AG04450 (cell line): ENCODE measurements around the gene RETREG3. TPM values are rescaled to one million over a fixed set of nuclear protein-coding genes. Genes with fewer than 3 reads are reported as not detected.
"Not testable (repeated sequence)": the region's sequence is repeated elsewhere in the genome, so short reads cannot be mapped to it uniquely, and the experiment has no call there.

Experiments
- CTCF ChIA-PET: fragments of 300-600, 350-600 bp; formaldehyde crosslinking; extraction: SDS; loops from one replicate; lab custom pipeline; 2022; ENCODE audit warnings: antibody characterized with exemption, inconsistent platforms; lab: Charles Lee
- POLR2A ChIA-PET: fragments of 350-600 bp; formaldehyde crosslinking; extraction: SDS; loops from one replicate; lab custom pipeline; 2021; ENCODE audit warnings: antibody characterized with exemption, inconsistent platforms; lab: Yijun Ruan, JAX
- DNase-seq: peaks from one replicate; pipeline ENCODE4 v3.0.0-alpha.2; 2011; ENCODE audit warnings: low read depth, low spot score
- H3K27ac ChIP-seq: one replicate; pipeline ENCODE4 v1.5.1; 2012; ENCODE audit warnings: low read depth, low read length, control low read depth
- H3K27me3 ChIP-seq: one replicate; pipeline ENCODE4 v1.6.0; 2012; ENCODE audit warnings: low read length; ENCODE audit not compliant: control insufficient read depth, insufficient read depth
- H3K4me3 ChIP-seq: 2 replicates; pipeline ENCODE4 v1.5.1; 2011; ENCODE audit warnings: mild to moderate bottlenecking, low read depth, low read length, control low read depth
- H3K9me3 ChIP-seq: 2 replicates; pipeline ENCODE4 v1.5.1; 2012; ENCODE audit warnings: low read length; ENCODE audit not compliant: control insufficient read depth, insufficient read depth
- polyA plus RNA-seq: library from polyadenylated mRNA; depleted of rRNA; stranded (reverse); fragments of >200 nt; gene quantifications from 2 replicates; pipeline ENCODE4 v1.2.3, GENCODE V29; 2011
- TF ChIP-seq, protein P1 (sequence below): IDR thresholded peaks from 2 replicates; pipeline ENCODE4 v1.5.1; 2011; ENCODE audit warnings: low read depth, low read length, control low read depth, inconsistent platforms

The RETREG3 gene
- polyA plus RNA-seq, 1 experiment, result 27.5 TPM

DNA sequence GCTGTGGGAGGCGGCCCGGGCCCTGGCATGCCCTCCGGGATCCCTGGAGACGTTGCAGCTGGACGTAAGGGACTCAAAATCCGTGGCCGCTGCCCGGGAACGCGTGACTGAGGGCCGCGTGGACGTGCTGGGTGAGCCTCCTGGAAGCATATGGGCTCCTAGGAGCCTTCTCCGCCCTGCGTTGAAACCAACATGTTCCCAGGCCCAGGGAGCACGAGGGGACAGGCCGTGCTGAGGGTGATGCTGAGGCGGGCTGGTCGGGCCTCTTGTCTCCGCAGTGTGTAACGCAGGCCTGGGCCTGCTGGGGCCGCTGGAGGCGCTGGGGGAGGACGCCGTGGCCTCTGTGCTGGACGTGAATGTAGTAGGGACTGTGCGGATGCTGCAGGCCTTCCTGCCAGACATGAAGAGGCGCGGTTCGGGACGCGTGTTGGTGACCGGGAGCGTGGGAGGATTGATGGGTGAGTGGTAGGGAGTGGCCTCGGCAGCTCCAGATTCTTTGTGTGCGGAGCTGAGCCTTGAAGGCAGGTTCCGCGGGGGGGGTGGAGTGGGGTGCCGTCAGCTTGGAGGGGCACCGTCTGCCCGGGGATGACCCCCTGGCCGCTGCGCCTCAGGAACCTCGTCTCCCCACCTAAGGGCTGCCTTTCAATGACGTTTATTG is 55.9 kb downstream of the RETREG3 start:
- Histone ChIP-seq H3K27ac (no peak overlapping the region), H3K9me3 (no peaks in the 10 kb centered on the region; the same call in 1 of the 2 replicates), H3K4me3 (peak overlapping the region; percentile 90), H3K27me3 (no peaks in the 10 kb centered on the region)
- CTCF ChIA-PET, result no interaction called here
- no peak for DNase-seq
- POLR2A ChIA-PET, result interaction anchor here (1.7 kb wide), 1 partner anchor 33 kb away, joined by 7 read pairs; no protein-coding TSS in a partner anchor
- TF ChIP-seq, protein P1, sequence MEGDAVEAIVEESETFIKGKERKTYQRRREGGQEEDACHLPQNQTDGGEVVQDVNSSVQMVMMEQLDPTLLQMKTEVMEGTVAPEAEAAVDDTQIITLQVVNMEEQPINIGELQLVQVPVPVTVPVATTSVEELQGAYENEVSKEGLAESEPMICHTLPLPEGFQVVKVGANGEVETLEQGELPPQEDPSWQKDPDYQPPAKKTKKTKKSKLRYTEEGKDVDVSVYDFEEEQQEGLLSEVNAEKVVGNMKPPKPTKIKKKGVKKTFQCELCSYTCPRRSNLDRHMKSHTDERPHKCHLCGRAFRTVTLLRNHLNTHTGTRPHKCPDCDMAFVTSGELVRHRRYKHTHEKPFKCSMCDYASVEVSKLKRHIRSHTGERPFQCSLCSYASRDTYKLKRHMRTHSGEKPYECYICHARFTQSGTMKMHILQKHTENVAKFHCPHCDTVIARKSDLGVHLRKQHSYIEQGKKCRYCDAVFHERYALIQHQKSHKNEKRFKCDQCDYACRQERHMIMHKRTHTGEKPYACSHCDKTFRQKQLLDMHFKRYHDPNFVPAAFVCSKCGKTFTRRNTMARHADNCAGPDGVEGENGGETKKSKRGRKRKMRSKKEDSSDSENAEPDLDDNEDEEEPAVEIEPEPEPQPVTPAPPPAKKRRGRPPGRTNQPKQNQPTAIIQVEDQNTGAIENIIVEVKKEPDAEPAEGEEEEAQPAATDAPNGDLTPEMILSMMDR, result no peak

DNA sequence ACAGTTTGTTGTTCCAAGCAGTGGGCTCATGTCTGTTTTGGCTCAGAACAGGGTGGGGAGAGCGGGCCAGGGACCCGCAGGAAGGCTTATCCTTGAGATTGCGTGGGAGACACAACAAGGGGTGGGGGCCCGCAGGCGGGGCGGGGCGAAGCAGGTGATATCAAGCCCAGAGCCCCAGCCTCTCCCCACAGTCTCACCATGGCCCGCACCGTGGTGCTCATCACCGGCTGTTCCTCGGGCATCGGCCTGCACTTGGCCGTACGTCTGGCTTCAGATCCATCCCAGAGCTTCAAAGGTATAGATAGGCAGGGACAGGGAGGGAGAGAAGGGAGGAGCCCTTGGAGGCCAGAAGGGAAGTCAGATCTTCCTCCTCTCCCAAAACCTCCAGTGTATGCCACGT is 56.4 kb downstream of the RETREG3 start, which contains the start of gene HSD17B1:
Gene HSD17B1, plus strand, starts transcription at position 188 of the 400 bp plus-strand sequence. Its CDS starts 11 bp downstream, at position 199.
- CTCF ChIA-PET, H3K9me3 ChIP-seq, DNase-seq, POLR2A ChIA-PET, H3K27ac ChIP-seq, H3K27me3 ChIP-seq: not testable (repeated sequence)
- peak within 1 kb of the TSS; percentile 90 for H3K4me3 ChIP-seq

DNA sequence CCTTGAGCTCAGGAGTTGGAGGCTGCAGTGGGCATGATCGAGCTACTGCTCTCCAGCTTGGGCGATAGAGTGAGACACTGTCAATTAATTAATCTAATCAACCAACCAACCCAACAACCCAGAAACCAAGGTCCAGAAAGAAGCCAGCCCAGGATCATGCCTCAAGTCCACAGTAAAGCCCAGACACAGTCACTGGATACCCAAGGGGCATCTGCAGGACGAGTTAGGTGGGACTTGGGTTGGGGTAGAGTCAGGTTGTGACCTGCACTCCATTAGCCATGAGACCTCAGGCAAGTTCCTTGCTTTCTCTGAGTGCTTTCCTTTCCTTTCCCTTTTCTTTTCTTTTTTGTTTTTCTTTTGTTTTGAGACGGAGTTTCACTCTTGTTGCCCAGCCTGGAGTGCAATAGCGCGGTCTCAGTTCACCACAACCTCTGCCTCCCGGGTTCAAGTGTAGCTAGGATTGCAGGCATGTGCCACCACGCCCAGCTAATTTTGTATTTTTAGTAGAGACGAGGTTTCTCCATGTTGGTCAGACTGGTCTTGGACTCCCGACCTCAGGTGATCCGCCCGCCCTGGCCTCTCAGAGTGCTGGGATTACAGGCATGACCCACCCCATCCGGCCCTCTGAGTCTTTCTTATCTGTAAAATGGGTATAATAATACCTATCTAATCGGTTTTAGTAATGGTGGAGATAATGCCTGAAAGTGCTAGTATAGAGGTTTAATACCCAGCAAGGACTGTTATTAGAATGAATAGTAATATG is 60.0 kb downstream of the RETREG3 start:
- no peaks in the 10 kb centered on the region; the same call in 1 of the 2 replicates for H3K9me3 ChIP-seq
- H3K27me3 ChIP-seq, result no peaks in the 10 kb centered on the region
- TF ChIP-seq, protein P1, result no peak
- DNase-seq, result no peak
- H3K27ac ChIP-seq, result no peak overlapping the region
- POLR2A ChIA-PET, result no interaction called here
- H3K4me3 ChIP-seq, result no peak overlapping the region
- CTCF ChIA-PET, result interaction anchor here (0.6 kb wide), 1 partner anchor 503 kb away, joined by 9 read pairs; no protein-coding TSS in a partner anchor

DNA sequence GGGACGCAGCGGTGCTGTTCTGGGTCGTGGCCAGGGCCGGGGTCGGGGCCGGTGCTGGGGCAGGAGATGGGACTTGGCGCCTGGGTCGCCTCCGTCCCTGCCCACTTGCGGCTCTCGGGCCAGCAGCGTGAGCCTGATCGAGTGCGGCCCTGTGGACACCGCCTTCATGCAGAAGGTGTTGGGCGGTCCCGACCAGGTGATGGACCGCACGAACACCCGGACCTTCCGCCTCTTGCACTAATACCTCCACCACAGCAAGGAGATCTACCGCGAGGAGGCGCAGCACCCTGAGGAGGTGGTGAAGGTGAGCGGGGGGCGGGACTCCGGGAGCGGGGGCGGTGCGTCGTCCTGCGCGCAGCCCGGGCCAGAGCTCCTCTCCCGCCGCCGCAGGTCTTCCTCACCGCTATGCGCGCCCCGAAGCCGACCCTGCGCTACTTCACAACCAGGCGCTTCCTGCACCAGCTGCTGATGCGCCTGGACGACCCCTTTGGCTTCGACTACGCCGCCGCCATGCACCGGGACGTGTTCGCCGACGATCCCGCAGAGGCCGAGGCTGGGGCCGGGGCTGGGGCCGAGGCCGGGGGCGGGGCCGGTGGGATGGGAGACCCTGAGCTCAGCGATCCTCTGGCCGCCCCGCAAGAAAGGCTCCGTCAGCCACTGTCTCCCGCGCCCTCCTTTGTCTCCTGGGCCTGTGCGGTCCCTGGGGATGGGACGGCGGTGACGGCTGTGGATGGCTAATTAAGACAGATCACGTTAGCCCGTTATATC is 60.9 kb downstream of the RETREG3 start:
- TF ChIP-seq, protein P1, result peak; percentile 17; the same call in 1 of the 2 replicates
- H3K9me3 ChIP-seq, result no peaks in the 10 kb centered on the region; the same call in 1 of the 2 replicates
- H3K27me3 ChIP-seq, result no peaks in the 10 kb centered on the region
- POLR2A ChIA-PET, result interaction anchor here (1.9 kb wide), 1 partner anchor 12 kb away, joined by 7 read pairs; the partner anchor contains the start of gene NAGLU
- CTCF ChIA-PET, result no interaction called here
- no peak overlapping the region for H3K27ac ChIP-seq
- no peak overlapping the region for H3K4me3 ChIP-seq
- DNase-seq, result no peak

DNA sequence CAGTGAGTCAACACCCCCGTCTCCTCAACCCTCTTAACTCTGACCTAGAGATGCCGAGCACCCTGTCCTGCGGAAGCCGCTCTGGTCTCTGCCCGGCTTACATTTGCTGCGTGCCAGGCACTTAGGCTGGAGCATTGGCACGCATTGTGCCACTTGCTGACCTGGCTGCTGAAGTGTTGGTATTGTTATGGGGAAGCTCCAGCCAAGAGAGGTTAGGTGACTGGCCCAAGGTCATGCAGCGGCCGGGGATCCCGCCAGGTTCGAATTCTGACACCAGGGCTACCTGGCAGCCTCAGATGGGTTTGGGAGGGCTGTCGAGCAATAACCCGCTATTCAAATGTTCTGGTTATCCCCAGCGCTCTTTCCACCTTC is 61.5 kb downstream of the RETREG3 start:
- TF ChIP-seq, protein P1, result no peak
- DNase-seq, result no peak
- ChIA-PET POLR2A (interaction anchor here (1.9 kb wide), 1 partner anchor 11 kb away, joined by 7 read pairs; the partner anchor contains the start of gene NAGLU), CTCF (no interaction called here)
- no peak overlapping the region for H3K4me3 ChIP-seq
- no peak overlapping the region for H3K27ac ChIP-seq
- no peaks in the 10 kb centered on the region; the same call in 1 of the 2 replicates for H3K9me3 ChIP-seq
- no peaks in the 10 kb centered on the region for H3K27me3 ChIP-seq
